OCI-LY7 (cell line): ENCODE results near the gene QSER1.

ENCODE experiments used
- CTCF ChIP-seq: fragments of 200-600 bp; sonication (generic); conservative IDR thresholded peaks from 2 replicates; pipeline ENCODE4 v1.5.1; 2014; ENCODE audit warnings: mild to moderate bottlenecking, antibody characterized with exemption, low read length, moderate library complexity, mixed read lengths
- EZH2phosphoT487 ChIP-seq: fragments of 200-600 bp; sonication (generic); IDR thresholded peaks from 2 replicates; pipeline ENCODE4 v1.6.1; 2018; ENCODE audit warnings: low read depth, borderline replicate concordance, mild to moderate bottlenecking, mixed run types, antibody characterized with exemption, low read length, moderate library complexity, mixed read lengths

- TF ChIP-seq CTCF (no peak), EZH2phosphoT487 (no peak)
These were observed 18.8 kb downstream of the QSER1 start for GRCh38 chr11:32911413-32911812.
